ENCODE data around the gene HSD17B12.
A peak's percentile ranks its signal among the peaks of the same experiment; 100 is the strongest.

The HSD17B12 gene

GRCh38 chr11:43803766-43804165 lies 123.2 kb downstream of the HSD17B12 start:
- Histone ChIP-seq H3K9me3 (no peaks in the 10 kb centered on the region), H3K4me1 (no peaks in the 10 kb centered on the region), H3K36me3 (replicated peaks) (peaks cover 6% of the 10 kb centered on the region; the same call in 1 of the 2 replicates), H3K4me3 (no peak overlapping the region), H3K27me3 (ENCODE audit: low read depth) (no peaks in the 10 kb centered on the region)
- no peak for DNase-seq (ENCODE audit: low spot score in 2 of 2)
- in situ Hi-C loops (cut with MboI; ENCODE audit: low sequenced_read_pairs): no loop called here

- Histone ChIP-seq H3K4me1 (peaks cover 10% of the 10 kb centered on the region), H3K36me3 (replicated peaks) (peaks cover 6% of the 10 kb centered on the region; the same call in 1 of the 2 replicates), H3K9me3 (no peaks in the 10 kb centered on the region), H3K4me3 (no peak overlapping the region), H3K27me3 (ENCODE audit: low read depth) (no peaks in the 10 kb centered on the region)
- in situ Hi-C loops (cut with MboI; ENCODE audit: low sequenced_read_pairs): no loop called here
- no peak for DNase-seq (ENCODE audit: low spot score in 2 of 2)
Observed at GRCh38 chr11:43806976-43807375, 126.4 kb downstream of the HSD17B12 start.

GRCh38 chr11:43810929-43811596 lies 130.5 kb downstream of the HSD17B12 start:
- H3K9me3 ChIP-seq: no peaks in the 10 kb centered on the region
- in situ Hi-C loops (cut with MboI; ENCODE audit: low sequenced_read_pairs): no loop called here
- no peaks in the 10 kb centered on the region for H3K27me3 ChIP-seq (ENCODE audit: low read depth)
- no peak overlapping the region for H3K4me3 ChIP-seq
- peaks cover 10% of the 10 kb centered on the region for H3K4me1 ChIP-seq
- peak; percentile 28 to 79 for DNase-seq (ENCODE audit: low spot score in 2 of 2)
- peaks cover 8% of the 10 kb centered on the region for H3K36me3 ChIP-seq (replicated peaks)

DNA sequence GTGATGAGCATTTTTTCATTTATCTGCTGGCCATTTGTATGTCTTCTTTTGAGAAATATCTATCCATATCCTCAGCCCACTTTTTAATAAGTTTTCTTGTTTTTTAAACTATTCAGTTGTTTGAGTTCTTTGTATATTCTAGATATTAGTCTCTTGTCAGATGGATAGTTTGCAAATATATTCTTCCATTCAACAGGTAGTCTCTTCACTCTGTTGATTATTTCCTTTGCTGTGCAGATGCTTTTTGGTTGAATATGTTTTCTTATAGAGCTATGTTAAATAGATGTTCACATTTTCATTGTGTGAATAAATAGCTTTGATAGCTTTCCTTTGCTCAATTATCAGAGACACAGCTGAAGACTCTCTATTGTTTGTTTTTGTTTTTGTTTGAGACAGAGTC lies 131.9 kb downstream of the HSD17B12 start:
- Histone ChIP-seq H3K4me1 (peaks cover 10% of the 10 kb centered on the region), H3K36me3 (replicated peaks) (peaks cover 13% of the 10 kb centered on the region), H3K9me3 (no peaks in the 10 kb centered on the region), H3K4me3 (no peak overlapping the region), H3K27me3 (ENCODE audit: low read depth) (no peaks in the 10 kb centered on the region)
- no peak for DNase-seq (ENCODE audit: low spot score in 2 of 2)
- in situ Hi-C loops (cut with MboI; ENCODE audit: low sequenced_read_pairs): no loop called here

DNA sequence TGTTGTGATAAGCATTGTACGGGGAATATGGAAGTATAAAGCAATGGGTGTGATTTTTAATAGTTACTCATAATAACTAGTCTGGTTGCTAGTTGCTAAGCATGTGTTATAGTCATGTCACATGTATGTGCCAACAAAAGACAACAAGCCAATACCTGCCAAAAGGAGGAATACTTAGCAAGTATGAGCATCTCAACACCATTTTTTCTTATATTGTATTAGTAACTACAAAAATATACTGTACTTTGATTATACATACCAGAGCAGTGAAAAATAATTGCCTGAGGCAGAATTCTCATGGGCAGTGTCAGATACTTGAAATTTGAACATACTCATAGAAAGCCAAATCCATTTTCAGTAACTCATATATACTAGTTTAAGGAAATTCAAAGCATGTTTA lies 137.7 kb downstream of the HSD17B12 start:
- Histone ChIP-seq H3K36me3 (replicated peaks) (peaks cover 21% of the 10 kb centered on the region), H3K27me3 (ENCODE audit: low read depth) (no peaks in the 10 kb centered on the region), H3K9me3 (no peaks in the 10 kb centered on the region), H3K4me1 (no peaks in the 10 kb centered on the region), H3K4me3 (no peak overlapping the region)
- in situ Hi-C loops (cut with MboI; ENCODE audit: low sequenced_read_pairs): no loop called here
- no peak for DNase-seq (ENCODE audit: low spot score in 2 of 2)

DNA sequence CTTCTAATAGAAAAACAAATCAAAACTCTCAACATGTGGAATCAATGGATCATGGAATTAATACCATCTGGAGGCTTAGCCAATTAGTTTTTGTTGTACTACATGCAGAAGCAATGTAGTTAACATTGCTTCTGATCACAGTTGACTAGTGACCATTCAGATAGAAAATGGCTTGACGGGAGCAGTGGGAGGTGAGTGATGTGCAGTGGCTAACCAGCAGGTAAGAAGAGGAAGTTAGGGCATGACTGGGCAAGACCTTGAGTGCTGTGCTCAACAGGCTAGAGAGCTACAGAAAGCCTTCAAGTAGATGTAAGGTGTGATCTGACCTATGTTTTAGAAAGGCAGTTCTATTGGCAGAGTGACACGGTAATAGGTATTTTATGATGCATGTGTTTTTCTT lies 139.4 kb downstream of the HSD17B12 start:
- in situ Hi-C loops (cut with MboI; ENCODE audit: low sequenced_read_pairs): no loop called here
- no peaks in the 10 kb centered on the region for H3K27me3 ChIP-seq (ENCODE audit: low read depth)
- peaks cover 21% of the 10 kb centered on the region for H3K36me3 ChIP-seq (replicated peaks)
- no peaks in the 10 kb centered on the region for H3K4me1 ChIP-seq
- no peak for DNase-seq (ENCODE audit: low spot score in 2 of 2)
- no peaks in the 10 kb centered on the region for H3K9me3 ChIP-seq
- no peak overlapping the region for H3K4me3 ChIP-seq

DNA sequence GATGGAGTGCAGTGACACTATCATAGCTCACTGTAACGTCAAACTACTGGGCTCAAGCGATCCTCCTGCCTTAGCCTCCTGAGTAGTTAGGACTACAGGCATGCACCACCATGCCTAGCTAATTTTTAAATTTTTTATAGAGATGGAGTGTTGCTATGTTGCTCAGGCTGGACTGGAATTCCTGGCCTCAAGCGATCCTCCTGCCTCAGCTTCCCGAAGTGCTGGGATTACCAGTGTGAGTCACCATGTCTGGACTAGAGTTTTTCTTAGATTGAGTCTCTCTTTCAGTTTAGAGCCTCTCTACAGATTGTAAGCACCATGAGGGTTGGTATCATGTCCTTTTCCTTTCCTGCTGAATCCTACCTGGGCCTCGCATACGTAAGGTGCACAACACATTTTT lies 142.8 kb downstream of the HSD17B12 start:
- Histone ChIP-seq H3K27me3 (ENCODE audit: low read depth) (no peaks in the 10 kb centered on the region), H3K4me3 (no peak overlapping the region), H3K9me3 (no peaks in the 10 kb centered on the region), H3K36me3 (replicated peaks) (peaks cover 8% of the 10 kb centered on the region), H3K4me1 (no peaks in the 10 kb centered on the region)
- no peak for DNase-seq (ENCODE audit: low spot score in 2 of 2)
- in situ Hi-C loops (cut with MboI; ENCODE audit: low sequenced_read_pairs): no loop called here

- peaks cover 8% of the 10 kb centered on the region for H3K36me3 ChIP-seq (replicated peaks)
- no peaks in the 10 kb centered on the region for H3K4me1 ChIP-seq
- no peak overlapping the region for H3K4me3 ChIP-seq
- H3K27me3 ChIP-seq (ENCODE audit: low read depth): no peaks in the 10 kb centered on the region
- H3K9me3 ChIP-seq: no peaks in the 10 kb centered on the region
- in situ Hi-C loops (cut with MboI; ENCODE audit: low sequenced_read_pairs): no loop called here
- no peak for DNase-seq (ENCODE audit: low spot score in 2 of 2)
Observed at GRCh38 chr11:43823851-43824250, 143.3 kb downstream of the HSD17B12 start.

DNA sequence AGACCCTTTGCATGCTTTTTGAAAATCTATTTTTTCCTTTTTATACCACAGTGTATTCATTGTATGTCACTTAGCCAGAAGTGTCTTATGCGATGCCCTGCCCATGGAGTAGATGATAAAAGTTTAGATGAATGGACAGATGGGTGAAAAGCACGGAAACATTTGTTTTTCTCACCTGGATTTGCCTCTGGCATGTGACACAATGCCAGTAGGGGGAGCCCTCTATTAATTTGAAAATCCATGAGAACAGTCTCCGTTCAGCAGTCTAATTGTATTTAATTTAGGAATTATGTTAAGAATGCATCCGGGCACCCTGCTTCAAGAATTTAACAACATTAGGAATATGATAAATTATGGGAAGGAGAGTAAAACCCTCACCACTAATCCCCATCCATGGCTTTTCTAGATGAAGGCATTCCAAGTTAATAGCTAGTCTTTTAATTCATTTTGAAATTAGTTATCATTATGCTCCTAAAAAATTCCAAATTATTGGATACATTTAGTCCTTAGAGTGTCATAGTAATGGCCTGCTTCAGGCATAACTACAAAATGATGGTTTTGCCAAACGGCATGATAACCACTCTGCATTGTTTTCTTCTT lies 144.8 kb downstream of the HSD17B12 start:
- Histone ChIP-seq H3K4me1 (no peaks in the 10 kb centered on the region), H3K27me3 (ENCODE audit: low read depth) (no peaks in the 10 kb centered on the region), H3K36me3 (replicated peaks) (no peaks in the 10 kb centered on the region), H3K9me3 (no peaks in the 10 kb centered on the region), H3K4me3 (no peak overlapping the region)
- in situ Hi-C loops (cut with MboI; ENCODE audit: low sequenced_read_pairs): no loop called here
- DNase-seq (ENCODE audit: low spot score in 2 of 2): peak; percentile 40 to 50

- Histone ChIP-seq H3K9me3 (no peaks in the 10 kb centered on the region), H3K4me3 (no peak overlapping the region), H3K4me1 (peaks cover 29% of the 10 kb centered on the region), H3K27me3 (ENCODE audit: low read depth) (no peaks in the 10 kb centered on the region), H3K36me3 (replicated peaks) (peaks cover 4% of the 10 kb centered on the region; the same call in 1 of the 2 replicates)
- in situ Hi-C loops (cut with MboI; ENCODE audit: low sequenced_read_pairs): no loop called here
- no peak for DNase-seq (ENCODE audit: low spot score in 2 of 2)
Observed at GRCh38 chr11:43830928-43831440, 150.4 kb downstream of the HSD17B12 start.

DNA sequence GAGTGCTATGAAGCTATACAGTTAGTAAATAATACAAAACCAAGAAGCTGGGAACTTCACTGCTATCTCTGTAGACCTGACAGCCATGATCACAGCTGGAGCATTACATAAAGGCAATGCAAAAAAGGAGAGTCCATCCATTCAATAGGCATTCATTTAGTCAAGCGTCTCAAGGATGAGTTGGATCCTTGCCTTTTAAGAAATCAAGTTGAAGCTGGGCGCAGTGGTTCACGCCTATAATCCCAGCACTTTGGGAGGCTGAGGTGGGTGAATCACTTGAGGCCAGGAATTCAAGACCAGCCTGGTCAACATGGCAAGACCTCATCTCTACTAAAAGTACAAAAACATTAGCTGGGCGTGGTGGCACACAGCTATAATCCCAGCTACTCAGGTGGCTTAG lies 152.0 kb downstream of the HSD17B12 start:
- DNase-seq (ENCODE audit: low spot score in 2 of 2): no peak
- Histone ChIP-seq H3K27me3 (ENCODE audit: low read depth) (no peaks in the 10 kb centered on the region), H3K4me1 (peaks cover 29% of the 10 kb centered on the region), H3K36me3 (replicated peaks) (peaks cover 4% of the 10 kb centered on the region; the same call in 1 of the 2 replicates), H3K9me3 (no peaks in the 10 kb centered on the region), H3K4me3 (no peak overlapping the region)
- in situ Hi-C loops (cut with MboI; ENCODE audit: low sequenced_read_pairs): no loop called here

- peaks cover 4% of the 10 kb centered on the region; the same call in 1 of the 2 replicates for H3K36me3 ChIP-seq (replicated peaks)
- DNase-seq (ENCODE audit: low spot score in 2 of 2): peak; percentile 12 to 65
- H3K4me1 ChIP-seq: peaks cover 29% of the 10 kb centered on the region
- in situ Hi-C loops (cut with MboI; ENCODE audit: low sequenced_read_pairs): no loop called here
- no peaks in the 10 kb centered on the region for H3K9me3 ChIP-seq
- H3K27me3 ChIP-seq (ENCODE audit: low read depth): no peaks in the 10 kb centered on the region
- no peak overlapping the region for H3K4me3 ChIP-seq
Observed at GRCh38 chr11:43833657-43834073, 153.1 kb downstream of the HSD17B12 start.

GRCh38 chr11:43834286-43834685 lies 153.7 kb downstream of the HSD17B12 start:
- DNase-seq (ENCODE audit: low spot score in 2 of 2): no peak
- in situ Hi-C loops (cut with MboI; ENCODE audit: low sequenced_read_pairs): no loop called here
- Histone ChIP-seq H3K36me3 (replicated peaks) (peaks cover 5% of the 10 kb centered on the region), H3K9me3 (no peaks in the 10 kb centered on the region), H3K4me1 (peaks cover 29% of the 10 kb centered on the region), H3K27me3 (ENCODE audit: low read depth) (no peaks in the 10 kb centered on the region), H3K4me3 (no peak overlapping the region)

DNA sequence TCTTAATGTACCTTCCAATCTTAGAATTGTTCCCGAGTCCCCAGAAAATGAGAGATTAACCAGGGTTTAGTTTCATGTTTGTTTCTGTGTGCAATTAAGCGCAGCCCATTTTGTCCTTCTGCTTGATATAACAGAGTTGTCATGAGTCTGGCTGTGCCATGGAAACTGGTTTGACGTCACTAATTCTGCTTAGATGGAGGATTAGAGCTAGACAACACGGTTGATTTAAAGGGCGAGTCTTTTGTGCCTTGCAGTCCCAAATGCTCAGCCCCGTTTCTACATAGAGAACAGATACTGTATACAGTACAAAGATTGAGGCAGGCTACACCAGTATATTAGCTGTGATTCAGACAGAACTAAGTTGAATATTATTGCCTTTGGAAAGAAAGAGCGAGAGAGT lies 154.6 kb downstream of the HSD17B12 start:
- H3K27me3 ChIP-seq (ENCODE audit: low read depth): no peaks in the 10 kb centered on the region
- in situ Hi-C loops (cut with MboI; ENCODE audit: low sequenced_read_pairs): no loop called here
- peak; percentile 66 to 85 for DNase-seq (ENCODE audit: low spot score in 2 of 2)
- no peak overlapping the region for H3K4me3 ChIP-seq
- peaks cover 29% of the 10 kb centered on the region for H3K4me1 ChIP-seq
- H3K36me3 ChIP-seq (replicated peaks): peaks cover 7% of the 10 kb centered on the region
- H3K9me3 ChIP-seq: no peaks in the 10 kb centered on the region
